HepG2 (cell line): ENCODE results near the gene CCDC34. TPM values are rescaled to one million over a fixed set of nuclear protein-coding genes. Genes with fewer than 3 reads are reported as not detected.
A peak's percentile ranks its signal among the peaks of the same experiment; 100 is the strongest.

ENCODE experiments used
- ATAC-seq: fragments of 200-7000 bp; cut with Tn5 transposase; 3 replicates; pipeline ENCODE4 v1.9.1; 2020; ENCODE audit warnings: mild to moderate bottlenecking, moderate library complexity
- BruUV-seq: library from RNA; stranded (reverse); fragments of 400-500 nt; replicated peaks from 2 replicates; lab custom pipeline; 2021; lab: Mats Ljungman, UMichigan
- CTCF ChIA-PET: fragments of 300-600 bp; formaldehyde crosslinking; extraction: SDS; loops from one replicate; lab custom pipeline; 2021; ENCODE audit warnings: low total read pairs, inconsistent platforms, low intra/inter-chr PET ratio; lab: Yijun Ruan, JAX
- POLR2A ChIA-PET: fragments of 350-600 bp; sonication (Branson Sonifier 250); formaldehyde crosslinking; loops from one replicate; lab custom pipeline; 2020; ENCODE audit warnings: antibody characterized with exemption, inconsistent platforms; lab: Yijun Ruan, JAX
- DNase-seq: peaks from one replicate; pipeline ENCODE4 v3.0.0-alpha.2; 2015; ENCODE audit warnings: low spot score
- FAIRE-seq: peaks from 3 replicates; lab custom pipeline; 2011; peaks lifted over from hg19 to GRCh38; lab: Jason Lieb, UNC
- H2AFZ ChIP-seq: one replicate; pipeline ENCODE4 v1.6.1; 2011; ENCODE audit warnings: low read length, inconsistent platforms
- H3K27ac ChIP-seq: fragments of 300-600 bp; 3 replicates; pipeline ENCODE4 v1.8.0; 2011; ENCODE audit warnings: mixed run types, mild to moderate bottlenecking, mixed read lengths, low read length, inconsistent platforms; ENCODE audit not compliant: insufficient read depth; ENCODE audit errors: extremely low read length
- H3K27me3 ChIP-seq, 2 experiments: fragments of 200-600 bp in 1 of 2; 2 replicates in 1 of 2; 3 replicates in 1 of 2; pipeline versions ENCODE4 v1.6.0 to v1.8.0; 2011; ENCODE audit warnings: low read length in 2 of 2, mild to moderate bottlenecking in 2 of 2, moderate library complexity in 2 of 2, inconsistent platforms in 1 of 2; ENCODE audit not compliant: insufficient read depth in 2 of 2, control insufficient read depth in 1 of 2
- H3K36me3 ChIP-seq, 2 experiments: fragments of 200-600 bp in 1 of 2; replicated peaks in 1 of 2; 2 replicates in 1 of 2; 3 replicates in 1 of 2; pipeline versions ENCODE4 v1.5.1 to v1.8.0; 2011; ENCODE audit warnings: low read length in 2 of 2, inconsistent platforms in 1 of 2; ENCODE audit not compliant: insufficient read depth in 2 of 2, control insufficient read depth in 1 of 2
- H3K4me1 ChIP-seq: 2 replicates; pipeline ENCODE4 v1.5.1; 2012; ENCODE audit warnings: low read length, inconsistent platforms; ENCODE audit not compliant: insufficient read depth
- H3K4me2 ChIP-seq: 2 replicates; pipeline ENCODE4 v1.6.0; 2011; ENCODE audit warnings: low read depth, low read length, inconsistent platforms
- H3K4me3 ChIP-seq, 3 experiments: fragments of 200-600 bp in 1 of 3; sonication (generic), shearing (Covaris generic) in 1 of 3; replicated peaks in 1 of 3; 2 replicates each; pipeline ENCODE4 v1.5.1; 2011 to 2016; ENCODE audit warnings: low read length in 3 of 3, inconsistent platforms in 2 of 3, low read depth in 2 of 3, mild to moderate bottlenecking in 2 of 3, control low read depth in 1 of 3, mixed read lengths in 1 of 3; ENCODE audit not compliant: insufficient read depth in 1 of 3
- H3K79me2 ChIP-seq: one replicate; pipeline ENCODE4 v1.6.1; 2011; ENCODE audit warnings: low read length, inconsistent platforms; ENCODE audit not compliant: insufficient read depth
- H3K9ac ChIP-seq: 2 replicates; pipeline ENCODE4 v1.6.0; 2011; ENCODE audit warnings: mild to moderate bottlenecking, low read depth, low read length, inconsistent platforms; ENCODE audit not compliant: insufficient read depth
- H3K9me3 ChIP-seq: 2 replicates; pipeline ENCODE4 v1.5.1; 2012; ENCODE audit warnings: mild to moderate bottlenecking, low read length
- H4K20me1 ChIP-seq: 2 replicates; pipeline ENCODE4 v1.6.0; 2011; ENCODE audit warnings: inconsistent platforms, mild to moderate bottlenecking, low read length, moderate library complexity; ENCODE audit not compliant: insufficient read depth
- NFE2L1 ChIP-seq: sonication (generic); formaldehyde crosslinking; IDR thresholded peaks from 2 replicates; pipeline ENCODE4 v1.4.0; 2020; ENCODE audit warnings: missing genetic modification reagents, mild to moderate bottlenecking, borderline replicate concordance
- RFX3 ChIP-seq: IDR thresholded peaks from 2 replicates; pipeline ENCODE4 v1.6.1; 2016; ENCODE audit warnings: missing biosample characterization, missing genetic modification reagents
- SALL1 ChIP-seq: sonication (generic); formaldehyde crosslinking; IDR thresholded peaks from 2 replicates; pipeline ENCODE4 v1.8.0; 2022; ENCODE audit warnings: mild to moderate bottlenecking, missing genetic modification reagents
- SP2 ChIP-seq: sonication (generic); formaldehyde crosslinking; IDR thresholded peaks from 2 replicates; pipeline ENCODE4 v1.5.1; 2020; ENCODE audit warnings: mild to moderate bottlenecking, missing genetic modification reagents
- ZNF326 ChIP-seq: sonication (generic); formaldehyde crosslinking; IDR thresholded peaks from 2 replicates; pipeline ENCODE4 v1.4.0; 2020; ENCODE audit warnings: missing genetic modification reagents, borderline replicate concordance
- ZNF569 ChIP-seq: sonication (generic); formaldehyde crosslinking; IDR thresholded peaks from 2 replicates; pipeline ENCODE4 v1.5.0; 2020; ENCODE audit warnings: mild to moderate bottlenecking, missing genetic modification reagents, moderate library complexity, borderline replicate concordance
- WGBS: methylation state at CpG from one replicate; pipeline ENCODE4 v1.1.6; 2017; ENCODE audit warnings: low lambda C conversion rate; 5-methylcytosine and 5-hydroxymethylcytosine counted together
- in situ Hi-C: cut with HindIII; loops from 2 replicates; pipeline ENCODE4 v1.10.0; 2017; ENCODE audit warnings: low pct_unique_long_range_greater_than_20kb; ENCODE audit not compliant: extremely low pct_ligation_motif_present
- intact Hi-C: fragments of 100-400 bp; cut with micrococcal nuclease; formaldehyde crosslinking; loops from one replicate; pipeline ENCODE4 v1.10.0; 2022; ENCODE audit not compliant: unreplicated experiment
- polyA plus RNA-seq, 8 experiments: library from polyadenylated mRNA; depleted of rRNA in 3 of 8; stranded (reverse) in 7 of 8; unstranded in 1 of 8; fragments of >200 nt; fragmentation: Illumina TruSeq in 4 of 8; extraction: Trizol in 4 of 8; gene quantifications; 2 replicates each; pipeline versions ENCODE4 v1.2.1 to v1.2.3, GENCODE V29; 2011 to 2016; ENCODE audit warnings: low read depth in 4 of 8, missing spikeins in 1 of 8, mixed read lengths in 1 of 8; ENCODE audit not compliant: insufficient read depth in 1 of 8
- total RNA-seq, 5 experiments: library from RNA; depleted of rRNA; stranded (reverse); fragments of >200 nt; fragmentation: Illumina TruSeq; extraction: Trizol; gene quantifications; 2 replicates each; pipeline ENCODE4 v1.2.3, GENCODE V29; 2016; ENCODE audit warnings: low read depth in 1 of 5

Gene CCDC34
- total and polyA plus RNA-seq, 2 of the 13 experiments (the other 11 are each of a cell fraction or from before 2014, with no cell fraction given), result 7.6 to 34.3 TPM

GRCh38 chr11:27391331-27392015 lies 28.5 kb upstream of the CCDC34 start:
- Histone ChIP-seq H3K79me2 (peaks cover 50% of the 10 kb centered on the region), H4K20me1 (no peaks in the 10 kb centered on the region), H3K4me1 (peaks cover 93% of the 10 kb centered on the region), H3K27ac (peak overlapping the region; percentile 0), H3K9me3 (no peaks in the 10 kb centered on the region), H3K36me3 (peaks cover 3 to 29% of the 10 kb centered on the region in 2 experiments; a peak in 3 of 5 replicates), H2AFZ (no peak overlapping the region), H3K9ac (no peak overlapping the region), H3K27me3 (no peaks in the 10 kb centered on the region), H3K4me2 (no peak overlapping the region), H3K4me3 (no peak overlapping the region)
- intact Hi-C loops, result loop anchor here (1.0 to 5.0 kb wide), 2 partner anchors 17 to 209 kb away; no protein-coding TSS in a partner anchor
- WGBS, result 99% methylated on average over 5 of the region's 5 CpGs
- in situ Hi-C loops, result no loop called here
- CTCF ChIA-PET, result no interaction called here
- no peak for DNase-seq
- no peak for TF ChIP-seq SALL1 (CRISPR knock-in tag)
- TF ChIP-seq NFE2L1, result no peak
- no peak for TF ChIP-seq SP2 (CRISPR knock-in tag)
- no peak for TF ChIP-seq RFX3 (CRISPR knock-in tag)
- TF ChIP-seq ZNF569 (CRISPR knock-in tag), result no peak
- no peak for TF ChIP-seq ZNF326 (CRISPR knock-in tag)
- FAIRE-seq, result no peak
- no TSS peak for BruUV-seq
- POLR2A ChIA-PET, result interaction anchor here (1.3 to 1.9 kb wide), 3 partner anchors 16 to 81 kb away, joined by 3 to 6 read pairs (median 4); partner anchors contain the start of genes CCDC34 and LGR4
- no peak for ATAC-seq
